Measurements from ENCODE around the gene DAPK1. TPM values are rescaled to one million over a fixed set of nuclear protein-coding genes. Genes with fewer than 3 reads are reported as not detected.

The DAPK1 gene
- polyA plus RNA-seq, 1 of the 3 experiments (the other 2 are of a cell fraction) = 0.61 TPM

- H3K27me3 ChIP-seq (ENCODE audit: insufficient read depth) = no peaks in the 10 kb centered on the region
- H2AFZ ChIP-seq (ENCODE audit: low read depth) = no peak overlapping the region
- 86% methylated on average over 12 of the region's 15 CpGs for WGBS (ENCODE audit: low lambda C conversion rate)
- H4K20me1 ChIP-seq (ENCODE audit: insufficient read depth) = no peaks in the 10 kb centered on the region
- H3K79me2 ChIP-seq (ENCODE audit: insufficient read depth) = no peaks in the 10 kb centered on the region
- H3K4me2 ChIP-seq = no peak overlapping the region
- ChIA-PET POLR2A (no interaction called here), CTCF (interaction anchor here (0.6 to 1.3 kb wide), 3 partner anchors 27 to 137 kb away, joined by 3 read pairs; no protein-coding TSS in a partner anchor)
- no peak for DNase-seq
- no peak overlapping the region for H3K4me3 ChIP-seq (ENCODE audit: low read depth in 2 of 2, low read length in 1 of 2)
- H3K9ac ChIP-seq = no peak overlapping the region
- H3K4me1 ChIP-seq (ENCODE audit: control insufficient read depth in 1 of 2, insufficient read depth in 2 of 2, low read depth in 1 of 2, low read length in 1 of 2) = peaks cover 0 to 23% of the 10 kb centered on the region in 2 experiments; a peak in 2 of 4 replicates
- no peak overlapping the region; a peak in 1 of 4 replicates for H3K27ac ChIP-seq (ENCODE audit: low read depth in 2 of 2, low read length in 1 of 2)
- no peaks in the 10 kb centered on the region for H3K9me2 ChIP-seq
- no peak for TF ChIP-seq GABPA (IDR thresholded peaks at IDR 0.05; ENCODE audit: low read depth)
- TF ChIP-seq TCF12 (IDR thresholded peaks at IDR 0.05) = no peak
- TF ChIP-seq IRF3 (IDR thresholded peaks at IDR 0.05; ENCODE audit: low read depth, low read length) = no peak
- TF ChIP-seq MEF2A (IDR thresholded peaks at IDR 0.05; ENCODE audit: borderline replicate concordance, low read depth) = no peak
- TF ChIP-seq USF1 (IDR thresholded peaks at IDR 0.05; ENCODE audit: borderline replicate concordance, low read depth) = no peak
- no peaks in the 10 kb centered on the region for H3K36me3 ChIP-seq (replicated peaks in 1 of 2; ENCODE audit: control insufficient read depth in 1 of 2, insufficient read depth in 2 of 2, low read length in 1 of 2)
- no peaks in the 10 kb centered on the region for H3F3A ChIP-seq (replicated peaks; ENCODE audit: insufficient read depth)
- no peaks in the 10 kb centered on the region for H3K9me3 ChIP-seq
These were observed 138.2 kb downstream of the DAPK1 start for GRCh38 chr9:87635656-87636501.

GRCh38 chr9:87638292-87638691 is 140.6 kb downstream of the DAPK1 start:
- no peak for DNase-seq
- Histone ChIP-seq H4K20me1 (ENCODE audit: insufficient read depth) (no peaks in the 10 kb centered on the region), H3K9me3 (no peaks in the 10 kb centered on the region), H3K4me3 (ENCODE audit: low read depth in 2 of 2, low read length in 1 of 2) (no peak overlapping the region), H3K79me2 (ENCODE audit: insufficient read depth) (no peaks in the 10 kb centered on the region), H3K4me2 (no peak overlapping the region), H3K4me1 (ENCODE audit: control insufficient read depth in 1 of 2, insufficient read depth in 2 of 2, low read depth in 1 of 2, low read length in 1 of 2) (peaks cover 0 to 39% of the 10 kb centered on the region in 2 experiments; a peak in 2 of 4 replicates), H2AFZ (ENCODE audit: low read depth) (no peak overlapping the region), H3F3A (replicated peaks; ENCODE audit: insufficient read depth) (no peaks in the 10 kb centered on the region), H3K9me2 (no peaks in the 10 kb centered on the region), H3K9ac (no peak overlapping the region), H3K36me3 (replicated peaks in 1 of 2; ENCODE audit: control insufficient read depth in 1 of 2, insufficient read depth in 2 of 2, low read length in 1 of 2) (no peaks in the 10 kb centered on the region), H3K27me3 (ENCODE audit: insufficient read depth) (no peaks in the 10 kb centered on the region), H3K27ac (ENCODE audit: low read depth in 2 of 2, low read length in 1 of 2) (peak overlapping the region in 1 of 2 experiments; percentile 98; a peak in 2 of 4 replicates)
- CTCF ChIA-PET = interaction anchor here (1.0 to 1.7 kb wide), 3 partner anchors 25 to 301 kb away, joined by 3 to 8 read pairs (median 4); no protein-coding TSS in a partner anchor
- TF ChIP-seq YY1 (IDR thresholded peaks at IDR 0.05; ENCODE audit: low read depth) (no peak), USF2 (IDR thresholded peaks at IDR 0.05; ENCODE audit: borderline replicate concordance, low read depth, low read length) (no peak), FOXJ3 (CRISPR knock-in tag; IDR thresholded peaks at IDR 0.05) (no peak), EZH2phosphoT487 (IDR thresholded peaks at IDR 0.05; ENCODE audit: borderline replicate concordance, low read depth) (no peak), RAD21 (IDR thresholded peaks at IDR 0.05; ENCODE audit: low read length) (no peak), TEAD4 (IDR thresholded peaks at IDR 0.05; ENCODE audit: borderline replicate concordance, insufficient read depth) (no peak), ELF1 (IDR thresholded peaks at IDR 0.05) (no peak)
- 74% methylated on average over 6 of the region's 6 CpGs for WGBS (ENCODE audit: low lambda C conversion rate)
- POLR2A ChIA-PET = no interaction called here

Data from SK-N-SH (cell line).